BJ (cell line): ENCODE data around the gene NPHP4. TPM values are rescaled to one million over a fixed set of nuclear protein-coding genes. Genes with fewer than 3 reads are reported as not detected.

Source experiments
- CTCF ChIA-PET: fragments of 350-600 bp; formaldehyde crosslinking; extraction: SDS; loops from one replicate; lab custom pipeline; 2021; ENCODE audit warnings: antibody characterized with exemption, inconsistent platforms; lab: Yijun Ruan, JAX
- POLR2A ChIA-PET: fragments of 300-600 bp; sonication (Branson Sonifier 250); formaldehyde crosslinking; extraction: SDS; loops from one replicate; lab custom pipeline; 2021; ENCODE audit warnings: antibody characterized with exemption; lab: Charles Lee
- DNase-seq: peaks from one replicate; pipeline ENCODE4 v3.0.0-alpha.2; 2011; ENCODE audit warnings: low read depth
- H3K27me3 ChIP-seq: 2 replicates; pipeline ENCODE4 v1.6.0; 2011; ENCODE audit warnings: low read length; ENCODE audit not compliant: control insufficient read depth, insufficient read depth
- H3K36me3 ChIP-seq: 2 replicates; pipeline ENCODE4 v1.5.1; 2011; ENCODE audit warnings: low read length; ENCODE audit not compliant: control insufficient read depth, insufficient read depth
- H3K4me3 ChIP-seq: 2 replicates; pipeline ENCODE4 v1.5.1; 2011; ENCODE audit warnings: low read depth, mild to moderate bottlenecking, control low read depth, low read length
- polyA plus RNA-seq: library from polyadenylated mRNA; depleted of rRNA; stranded (reverse); fragments of >200 nt; gene quantifications from 2 replicates; pipeline ENCODE4 v1.2.3, GENCODE V29; 2011
- TF ChIP-seq, protein P1 (sequence below): IDR thresholded peaks from 2 replicates; pipeline ENCODE4 v1.5.1; 2011; ENCODE audit warnings: low read depth, mild to moderate bottlenecking, control low read depth, inconsistent platforms, low read length, moderate library complexity; ENCODE audit not compliant: insufficient read depth

Gene NPHP4
- polyA plus RNA-seq, 1 experiment: 4.3 TPM

DNA sequence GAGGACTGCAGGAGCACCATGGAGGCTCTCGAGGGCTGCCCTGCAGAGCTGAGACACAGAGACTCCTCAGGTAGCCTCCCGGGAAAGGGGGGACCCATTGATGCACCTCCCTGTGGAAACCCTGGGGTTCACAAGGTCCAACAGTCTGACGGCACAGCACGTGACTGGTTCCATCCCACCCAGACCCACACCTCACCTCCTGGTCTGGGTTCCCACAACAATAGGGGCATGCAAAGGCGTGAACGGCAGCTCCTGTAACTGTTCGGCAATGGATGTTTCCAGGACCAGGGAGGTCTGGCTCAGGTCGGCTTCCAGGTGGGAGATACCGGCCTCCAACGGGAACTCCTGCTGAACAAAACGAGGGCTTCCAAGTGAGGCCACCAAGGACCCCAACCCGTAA, 86.8 kb downstream of the NPHP4 start:
- Histone ChIP-seq H3K4me3 (no peak overlapping the region), H3K36me3 (peaks cover 2% of the 10 kb centered on the region), H3K27me3 (no peaks in the 10 kb centered on the region)
- ChIA-PET CTCF (interaction anchor here (0.6 to 4.2 kb wide), 2 partner anchors 11 to 392 kb away, joined by 3 to 29 read pairs; no protein-coding TSS in a partner anchor), POLR2A (no interaction called here)
- no peak for DNase-seq
- TF ChIP-seq, protein P1, sequence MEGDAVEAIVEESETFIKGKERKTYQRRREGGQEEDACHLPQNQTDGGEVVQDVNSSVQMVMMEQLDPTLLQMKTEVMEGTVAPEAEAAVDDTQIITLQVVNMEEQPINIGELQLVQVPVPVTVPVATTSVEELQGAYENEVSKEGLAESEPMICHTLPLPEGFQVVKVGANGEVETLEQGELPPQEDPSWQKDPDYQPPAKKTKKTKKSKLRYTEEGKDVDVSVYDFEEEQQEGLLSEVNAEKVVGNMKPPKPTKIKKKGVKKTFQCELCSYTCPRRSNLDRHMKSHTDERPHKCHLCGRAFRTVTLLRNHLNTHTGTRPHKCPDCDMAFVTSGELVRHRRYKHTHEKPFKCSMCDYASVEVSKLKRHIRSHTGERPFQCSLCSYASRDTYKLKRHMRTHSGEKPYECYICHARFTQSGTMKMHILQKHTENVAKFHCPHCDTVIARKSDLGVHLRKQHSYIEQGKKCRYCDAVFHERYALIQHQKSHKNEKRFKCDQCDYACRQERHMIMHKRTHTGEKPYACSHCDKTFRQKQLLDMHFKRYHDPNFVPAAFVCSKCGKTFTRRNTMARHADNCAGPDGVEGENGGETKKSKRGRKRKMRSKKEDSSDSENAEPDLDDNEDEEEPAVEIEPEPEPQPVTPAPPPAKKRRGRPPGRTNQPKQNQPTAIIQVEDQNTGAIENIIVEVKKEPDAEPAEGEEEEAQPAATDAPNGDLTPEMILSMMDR: no peak

DNA sequence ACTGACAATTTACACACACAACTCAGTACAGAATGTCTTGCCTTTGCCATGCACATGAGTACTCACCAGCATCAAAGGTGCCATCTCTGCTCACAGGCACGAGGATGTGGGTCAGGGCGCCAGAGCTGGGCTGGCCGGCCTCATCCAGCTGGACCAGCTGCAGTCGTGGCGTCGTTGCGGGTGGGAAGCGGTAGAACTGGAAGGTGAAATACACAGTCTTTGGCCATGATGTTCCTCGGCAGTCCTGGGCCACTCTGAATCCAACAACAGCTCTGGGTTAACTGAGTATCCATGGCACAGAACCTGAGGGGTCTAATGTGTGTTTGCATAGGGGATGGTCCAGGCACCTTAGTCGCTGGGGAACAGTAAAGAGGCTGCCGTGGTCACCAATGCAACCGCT, 87.7 kb downstream of the NPHP4 start:
- TF ChIP-seq, protein P1: no peak
- ChIA-PET CTCF (interaction anchor here (0.6 to 4.2 kb wide), 2 partner anchors 12 to 391 kb away, joined by 3 to 29 read pairs; no protein-coding TSS in a partner anchor), POLR2A (no interaction called here)
- DNase-seq: no peak
- Histone ChIP-seq H3K36me3 (peaks cover 2% of the 10 kb centered on the region), H3K27me3 (no peaks in the 10 kb centered on the region), H3K4me3 (no peak overlapping the region)

DNA sequence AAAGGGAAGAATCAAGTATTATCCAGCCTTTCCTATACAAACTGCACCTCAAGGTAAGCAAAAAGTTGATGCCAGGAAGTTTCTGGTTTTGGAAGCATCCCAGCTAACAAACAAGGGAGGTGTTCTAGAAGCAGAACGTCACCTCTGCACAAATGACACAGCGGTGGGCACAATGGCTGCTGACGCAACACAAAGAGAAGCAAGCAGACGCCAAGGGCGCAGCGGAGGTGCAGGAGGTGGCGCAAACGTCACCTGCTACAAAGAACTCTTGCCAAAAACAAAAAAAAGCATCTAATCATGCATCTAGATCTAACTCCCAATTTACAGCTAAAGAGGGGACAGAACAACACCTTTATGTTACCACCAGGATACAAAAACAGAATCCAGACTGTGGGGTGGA, 88.5 kb downstream of the NPHP4 start:
- no peak for DNase-seq
- CTCF ChIA-PET: interaction anchor here (0.6 to 2.0 kb wide), 2 partner anchors 11 to 343 kb away, joined by 4 to 5 read pairs; no protein-coding TSS in a partner anchor
- H3K36me3 ChIP-seq: peaks cover 2% of the 10 kb centered on the region; the same call in 1 of the 2 replicates
- TF ChIP-seq, protein P1: no peak
- no peaks in the 10 kb centered on the region for H3K27me3 ChIP-seq
- no peak overlapping the region for H3K4me3 ChIP-seq
- POLR2A ChIA-PET: no interaction called here

DNA sequence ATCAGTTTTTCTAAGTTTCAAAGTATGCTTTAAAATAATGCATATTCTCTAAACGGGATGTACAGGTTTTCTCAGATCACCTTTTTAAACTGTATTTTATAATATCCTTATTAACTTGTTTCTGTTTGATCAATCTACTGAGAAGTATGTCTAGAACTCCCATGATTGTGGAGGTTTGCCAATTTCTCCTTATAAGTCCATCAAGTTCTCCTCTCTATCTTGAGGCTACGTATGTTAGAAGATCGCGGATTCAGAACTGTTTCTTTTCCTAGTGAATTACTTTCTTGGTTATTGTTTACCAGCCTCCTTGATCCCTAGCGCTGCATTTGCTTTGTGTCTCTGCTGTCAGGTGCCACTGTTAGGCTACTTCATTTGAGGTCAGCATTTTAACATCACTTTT, 89.2 kb downstream of the NPHP4 start:
- Histone ChIP-seq H3K4me3 (no peak overlapping the region), H3K27me3 (no peaks in the 10 kb centered on the region), H3K36me3 (peaks cover 2% of the 10 kb centered on the region; the same call in 1 of the 2 replicates)
- ChIA-PET POLR2A (no interaction called here), CTCF (interaction anchor here (2.0 kb wide), 1 partner anchor 12 kb away, joined by 5 read pairs; no protein-coding TSS in a partner anchor)
- no peak for DNase-seq
- TF ChIP-seq, protein P1: no peak

DNA sequence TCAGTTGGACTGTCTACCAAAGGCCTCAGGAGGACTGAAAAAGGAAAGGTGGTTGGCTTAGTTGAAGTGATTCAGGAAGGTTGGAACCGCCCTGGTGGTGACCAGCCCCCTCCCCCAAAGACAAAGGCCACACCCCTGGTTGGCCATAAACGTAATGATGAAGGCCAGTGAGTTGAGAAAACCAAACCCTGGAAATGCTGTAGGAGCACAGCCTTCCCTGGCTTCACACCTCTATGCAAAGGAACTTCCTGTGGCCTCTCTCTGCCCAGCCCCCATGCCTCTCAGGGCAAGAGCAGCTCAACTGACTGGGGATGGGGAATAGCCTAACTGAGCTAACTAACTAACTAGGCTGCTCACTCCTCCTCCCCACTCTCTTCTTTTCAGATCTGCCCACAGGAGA, 90.4 kb downstream of the NPHP4 start:
- no peak for DNase-seq
- Histone ChIP-seq H3K36me3 (peaks cover 2% of the 10 kb centered on the region; the same call in 1 of the 2 replicates), H3K27me3 (no peaks in the 10 kb centered on the region), H3K4me3 (no peak overlapping the region)
- TF ChIP-seq, protein P1: no peak
- POLR2A ChIA-PET: no interaction called here
- CTCF ChIA-PET: interaction anchor here (1.4 kb wide), 1 partner anchor 10 kb away, joined by 4 read pairs; no protein-coding TSS in a partner anchor
